Measurements from ENCODE around the gene NELFCD.
"Not testable (repeated sequence)": the region's sequence is repeated elsewhere in the genome, so short reads cannot be mapped to it uniquely, and the experiment has no call there.

NELFCD gene

GRCh38 chr20:58973866-58974265 lies 7.2 kb upstream of the NELFCD start:
- no peak for DNase-seq

DNA sequence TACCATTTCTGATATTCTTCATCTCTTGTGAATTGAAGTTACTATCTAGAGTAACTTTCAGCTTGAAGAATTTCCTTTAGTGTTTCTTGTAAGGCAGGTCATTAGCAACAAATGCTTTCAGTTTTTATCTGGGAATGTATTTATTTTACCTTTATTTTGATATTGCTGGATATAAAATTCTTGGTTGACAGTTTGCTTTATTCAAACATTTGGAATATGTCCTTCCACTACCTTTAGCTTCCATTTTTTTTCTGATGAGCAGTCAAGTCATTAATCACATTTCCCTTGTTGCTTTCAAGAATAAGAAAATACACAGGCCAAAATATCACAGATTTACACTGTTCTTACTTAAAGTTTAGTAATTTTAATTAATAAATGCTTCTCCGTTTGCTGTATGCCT lies 5.7 kb upstream of the NELFCD start:
- DNase-seq, result no peak

DNA sequence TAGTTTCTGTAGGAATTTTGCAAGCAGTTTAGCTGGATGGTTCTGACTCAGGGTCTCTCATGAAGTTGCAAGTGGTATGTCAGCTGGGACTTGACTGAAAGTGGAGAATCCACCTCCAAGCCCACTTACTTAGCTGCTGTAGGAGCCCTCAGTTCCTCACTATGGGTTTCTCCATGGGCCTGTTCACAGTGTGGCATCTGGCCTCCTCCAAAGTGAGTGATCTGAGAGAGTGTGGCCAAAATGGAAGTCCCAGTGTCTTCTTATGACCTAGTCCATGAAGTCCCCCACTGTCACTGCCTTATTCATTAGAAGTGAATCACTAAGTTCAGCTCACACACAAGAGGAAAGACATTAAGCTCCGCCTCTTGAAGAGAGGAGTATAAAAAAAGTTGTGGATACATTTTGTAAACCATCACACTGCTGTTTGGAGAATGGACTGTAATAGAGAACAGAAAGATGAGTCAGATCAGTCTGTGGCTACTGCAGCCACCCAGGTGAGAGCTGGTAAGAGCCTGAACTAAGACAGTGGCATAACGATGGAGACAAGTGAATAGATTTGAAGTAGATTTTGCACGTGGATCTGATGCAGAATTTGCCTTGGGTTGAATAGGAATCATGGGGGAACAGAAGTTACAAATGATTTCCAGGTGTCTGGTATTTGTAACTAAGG lies 4.9 kb upstream of the NELFCD start:
- no peak for DNase-seq

- no peak for DNase-seq
Measured at GRCh38 chr20:58978351-58979190, 2.5 kb upstream of the NELFCD start.

DNA sequence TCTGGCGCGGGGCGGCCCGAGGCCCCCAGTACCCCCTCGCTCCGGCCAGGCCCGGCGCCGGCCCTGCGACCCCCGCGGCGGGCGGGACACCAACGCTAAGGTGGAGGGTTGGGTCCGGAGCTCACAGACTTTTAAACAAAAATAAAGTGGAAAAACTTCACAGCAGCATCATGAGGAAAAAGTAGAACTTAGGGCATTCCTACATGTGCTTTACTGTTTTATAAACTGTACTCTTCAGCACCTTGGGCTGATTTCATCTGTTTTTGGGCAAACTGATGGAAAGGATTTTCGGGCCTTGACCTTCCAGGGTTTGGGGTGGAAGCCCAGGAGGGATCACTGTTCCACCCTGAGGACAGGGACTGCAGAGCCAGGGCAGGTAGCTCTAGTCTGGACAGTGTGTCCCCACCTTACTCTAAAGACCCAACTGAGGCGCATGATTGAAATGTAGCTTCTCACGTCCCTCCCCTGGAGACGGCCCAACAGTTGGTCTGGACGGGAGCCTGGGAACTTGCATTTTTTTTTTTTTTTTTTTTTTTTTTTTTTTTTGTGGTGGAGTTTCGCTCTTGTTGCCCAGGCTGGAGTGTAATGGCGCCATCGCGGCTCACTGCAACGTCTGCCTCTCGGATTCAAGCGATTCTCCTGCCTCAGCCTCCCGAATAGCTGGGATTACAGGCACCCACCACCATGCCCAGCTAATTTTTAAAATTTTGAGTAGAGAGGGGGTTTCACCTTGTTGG lies 740 bp downstream of the NELFCD start:
- DNase-seq, result no peak

DNA sequence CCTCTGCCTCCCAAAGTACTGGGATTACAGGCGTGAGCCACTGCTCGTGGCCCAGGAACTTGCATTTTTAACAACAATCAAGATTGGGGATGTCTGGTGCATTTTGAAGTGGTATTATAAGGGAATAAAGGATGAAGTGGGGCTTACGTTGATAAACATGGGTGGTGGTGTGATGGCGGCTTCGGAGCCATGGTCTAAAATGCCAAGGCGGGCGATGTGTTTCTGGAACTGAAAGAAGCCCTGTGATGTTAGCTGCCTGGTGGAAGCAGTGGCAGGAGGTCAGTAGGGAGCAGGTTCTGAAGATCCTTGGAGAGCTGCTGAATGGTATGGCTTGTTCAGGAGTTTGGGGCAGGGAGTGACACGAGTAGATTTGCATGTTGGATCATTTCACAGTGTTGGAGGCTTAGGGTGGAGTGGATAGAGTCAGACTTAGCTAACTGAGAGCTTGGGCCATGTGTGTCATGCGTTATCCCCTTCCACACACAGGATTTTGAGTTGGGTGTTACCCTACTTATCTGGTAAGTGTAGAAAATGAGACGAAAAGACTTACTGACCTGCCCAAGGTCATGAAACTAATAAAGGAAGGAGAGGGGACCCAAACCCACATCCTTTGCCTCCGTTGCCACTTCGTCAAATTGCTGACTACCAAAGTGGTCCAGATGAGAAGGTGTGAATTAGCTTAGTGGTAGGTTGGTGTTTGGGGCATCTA lies 1.5 kb downstream of the NELFCD start:
- DNase-seq, result no peak

DNA sequence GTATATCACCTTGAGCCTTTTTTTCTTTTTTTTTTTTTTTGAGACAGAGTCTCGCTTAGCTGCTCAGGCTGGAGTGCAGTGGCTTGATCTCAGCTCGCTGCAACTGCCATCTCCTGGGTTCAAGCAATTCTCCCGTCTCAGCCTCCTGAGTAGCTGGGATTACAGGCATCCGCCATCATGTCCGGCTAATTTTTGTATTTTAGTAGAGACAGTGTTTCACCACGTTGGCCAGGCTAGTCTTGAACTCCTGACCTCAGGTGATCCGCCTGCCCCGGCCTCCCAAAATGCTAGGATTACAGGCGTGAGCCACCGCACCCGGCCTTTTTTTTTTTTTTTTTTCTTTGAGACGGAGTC lies 2.0 kb downstream of the NELFCD start:
- not testable (repeated sequence) for DNase-seq

- no peak for DNase-seq
Measured at GRCh38 chr20:58984691-58985090, 3.6 kb downstream of the NELFCD start.

- no peak for DNase-seq
Measured at GRCh38 chr20:58985656-58986055, 4.6 kb downstream of the NELFCD start.

- no peak for DNase-seq
Measured at GRCh38 chr20:58986286-58986967, 5.4 kb downstream of the NELFCD start.

DNA sequence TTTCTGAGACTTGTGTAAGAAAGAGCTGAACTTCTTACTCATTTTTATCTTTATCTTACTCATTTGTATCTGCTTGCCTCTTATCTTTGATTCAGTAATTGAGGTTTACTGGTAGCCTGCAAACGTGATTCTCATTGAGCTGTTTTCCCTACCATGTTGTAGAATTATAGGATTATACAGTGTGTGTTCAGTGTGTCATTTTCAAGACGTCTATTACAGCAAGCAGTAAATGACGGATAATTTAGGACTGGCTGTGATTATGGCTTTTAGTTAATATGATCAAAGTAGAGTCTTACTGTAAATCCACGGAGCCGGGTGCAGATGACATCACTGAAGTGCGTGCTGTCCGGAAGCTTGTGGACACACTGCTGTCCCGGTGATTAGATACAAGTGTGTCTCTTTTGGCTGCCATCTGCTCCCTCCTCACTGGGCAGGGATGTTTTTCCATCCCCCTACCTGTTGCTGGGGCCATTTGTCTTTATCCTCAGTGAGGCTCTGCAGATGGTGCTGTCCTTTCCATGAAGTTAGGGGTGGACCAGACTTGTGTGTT lies 6.0 kb downstream of the NELFCD start:
- peak; percentile 76 for DNase-seq

GRCh38 chr20:58987790-58988564 lies 6.9 kb downstream of the NELFCD start:
- DNase-seq, result no peak

DNA sequence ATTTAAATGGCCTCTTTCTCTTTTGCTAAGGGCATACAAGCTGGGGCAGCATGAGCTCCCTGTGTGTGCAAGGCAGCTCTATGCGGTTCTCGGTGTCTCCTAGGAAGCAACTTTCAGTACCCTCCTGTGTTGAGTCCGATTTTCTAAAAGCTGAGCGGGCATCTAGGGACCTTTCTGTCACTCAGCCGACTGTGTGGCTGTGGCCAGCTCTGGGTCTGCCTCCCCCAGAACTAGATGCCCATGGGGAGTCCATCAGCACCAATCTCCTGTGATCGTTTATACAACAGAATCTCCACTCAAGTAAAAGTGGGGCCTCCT lies 7.5 kb downstream of the NELFCD start:
- DNase-seq, result no peak

- DNase-seq, result no peak
Measured at GRCh38 chr20:58989196-58989595, 8.1 kb downstream of the NELFCD start.

DNA sequence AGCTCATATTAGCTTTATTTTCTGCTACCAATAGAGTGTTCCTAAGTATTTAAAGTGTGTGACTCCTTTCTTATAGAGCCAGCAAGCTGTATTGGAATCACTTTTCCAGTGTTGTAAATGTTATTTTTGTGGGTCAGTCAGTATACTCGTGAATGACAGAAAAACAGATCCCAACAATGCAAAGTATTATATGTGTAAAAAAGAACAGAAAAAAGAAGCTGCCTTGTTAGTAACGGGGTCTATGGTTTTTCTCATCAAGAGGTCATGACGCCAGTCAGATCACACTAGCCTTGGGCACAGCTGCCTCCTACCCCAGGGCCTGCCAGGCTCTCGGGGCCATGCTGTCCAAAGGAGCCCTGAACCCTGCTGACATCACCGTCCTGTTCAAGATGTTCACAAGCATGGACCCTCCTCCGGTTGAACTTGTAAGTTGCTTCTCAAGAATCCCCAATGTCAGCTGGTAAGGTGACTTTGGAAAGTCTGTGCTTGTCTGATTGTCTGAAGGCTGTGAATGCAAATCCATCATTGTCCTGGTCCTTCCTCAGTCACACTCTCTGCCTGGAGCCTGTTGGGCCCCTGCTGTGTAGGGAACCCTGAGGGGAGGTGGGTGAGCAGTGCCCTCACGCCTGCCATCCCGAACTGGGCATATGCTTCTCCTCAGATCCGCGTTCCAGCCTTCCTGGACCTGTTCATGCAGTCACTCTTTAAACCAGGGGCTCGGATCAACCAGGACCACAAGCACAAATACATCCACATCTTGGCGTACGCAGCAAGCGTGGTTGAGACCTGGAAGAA lies 9.8 kb downstream of the NELFCD start:
- DNase-seq, result no peak

DNA sequence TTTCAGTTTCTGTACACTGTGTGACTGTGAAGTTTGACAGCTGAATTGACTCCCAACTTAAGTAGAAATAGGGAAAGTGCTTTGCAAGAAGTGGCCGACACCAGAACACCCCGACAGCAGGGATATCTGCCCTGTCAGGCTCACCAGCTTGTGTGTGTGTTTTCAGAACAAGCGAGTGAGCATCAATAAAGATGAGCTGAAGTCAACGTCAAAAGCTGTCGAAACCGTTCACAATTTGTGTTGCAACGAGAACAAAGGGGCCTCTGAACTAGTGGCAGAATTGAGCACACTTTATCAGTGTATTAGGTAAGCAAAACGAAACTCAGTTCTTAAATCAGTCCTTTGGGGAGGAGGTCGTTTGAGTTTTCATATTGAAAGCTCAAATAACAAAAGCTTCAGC lies 10.7 kb downstream of the NELFCD start:
- DNase-seq, result no peak

GRCh38 chr20:58992911-58993310 lies 11.9 kb downstream of the NELFCD start:
- DNase-seq, result no peak

GRCh38 chr20:58993332-58994248 lies 12.5 kb downstream of the NELFCD start:
- no peak for DNase-seq

DNA sequence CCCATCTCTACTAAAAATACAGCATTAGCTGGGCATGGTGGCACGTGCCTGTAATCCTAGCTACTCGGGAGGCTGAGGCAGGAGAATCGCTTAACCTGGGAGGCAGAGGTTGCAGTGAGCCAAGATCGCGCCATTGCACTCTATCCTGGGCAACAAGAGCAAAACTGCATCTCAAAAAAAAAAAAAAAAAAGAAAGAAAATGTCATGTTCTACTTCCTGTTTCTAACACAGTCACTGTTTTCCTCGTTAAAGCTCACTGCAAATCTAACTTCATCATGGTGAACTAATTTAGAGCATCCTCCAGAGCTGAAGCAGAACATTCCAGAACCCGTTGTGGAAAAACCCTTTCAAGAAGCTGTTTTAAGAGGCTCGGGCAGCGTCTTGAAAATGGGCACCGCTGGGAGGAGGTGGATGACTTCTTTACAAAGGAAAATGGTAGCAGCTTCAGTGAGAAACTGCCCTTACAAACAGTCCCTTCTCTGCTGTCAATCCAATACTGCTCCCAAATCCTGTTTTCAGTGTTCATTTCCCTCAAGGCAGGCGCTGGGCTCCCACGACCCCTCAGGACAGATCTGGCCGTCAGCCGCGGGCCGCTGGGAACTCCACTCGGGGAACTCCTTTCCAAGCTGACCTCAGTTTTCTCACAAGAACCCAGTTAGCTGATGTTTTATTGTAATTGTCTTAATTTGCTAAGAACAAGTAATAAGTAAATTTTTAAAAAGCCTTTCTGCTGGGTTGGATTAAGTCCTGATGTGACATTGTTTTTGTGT lies 13.5 kb downstream of the NELFCD start:
- no peak for DNase-seq
